Stimulated activated CD4-positive, alpha-beta T cell treated with anti-CD3 and anti-CD28 coated beads, Interleukin-4, amount 100 ng/mL, for 4 hours (primary cell): Measurements from ENCODE around the gene HDAC4.

Source experiments
- DNase-seq, 2 experiments: peaks; one replicate each; pipeline ENCODE4 v3.0.0-alpha.2; 2020

HDAC4 gene

GRCh38 chr2:239012936-239013677 lies 387.7 kb downstream of the HDAC4 start:
- no peak for DNase-seq

- no peak for DNase-seq
Observed at GRCh38 chr2:239012228-239012627, 388.6 kb downstream of the HDAC4 start.

- DNase-seq = no peak
Observed at GRCh38 chr2:239009589-239009961, 391.2 kb downstream of the HDAC4 start.

- no peak for DNase-seq
Observed at GRCh38 chr2:239008677-239009588, 391.9 kb downstream of the HDAC4 start.

GRCh38 chr2:239008004-239008403 lies 392.8 kb downstream of the HDAC4 start:
- no peak for DNase-seq

GRCh38 chr2:239006622-239007285 lies 394.1 kb downstream of the HDAC4 start:
- DNase-seq = no peak

- no peak for DNase-seq
Observed at GRCh38 chr2:239005586-239005985, 395.2 kb downstream of the HDAC4 start.

GRCh38 chr2:239004274-239005015 lies 396.4 kb downstream of the HDAC4 start:
- no peak for DNase-seq

- DNase-seq = no peak
Observed at GRCh38 chr2:239003624-239004273, 397.1 kb downstream of the HDAC4 start.

- DNase-seq = no peak
Observed at GRCh38 chr2:239002954-239003623, 397.7 kb downstream of the HDAC4 start.

GRCh38 chr2:239002591-239002953 lies 398.2 kb downstream of the HDAC4 start:
- DNase-seq = no peak

- no peak for DNase-seq
Observed at GRCh38 chr2:239001794-239002193, 399.0 kb downstream of the HDAC4 start.

GRCh38 chr2:239000500-239001073 lies 400.2 kb downstream of the HDAC4 start:
- DNase-seq = no peak

GRCh38 chr2:239000089-239000488 lies 400.7 kb downstream of the HDAC4 start:
- no peak for DNase-seq

GRCh38 chr2:238999291-238999741 lies 401.5 kb downstream of the HDAC4 start:
- DNase-seq = no peak

GRCh38 chr2:238998801-238999200 lies 402.0 kb downstream of the HDAC4 start:
- DNase-seq = no peak
